HG02678 (cell line): Measurements from ENCODE around the gene ARMC10.
"Not testable (repeated sequence)": the region's sequence is repeated elsewhere in the genome, so short reads cannot be mapped to it uniquely, and the experiment has no call there.

Experiments used
- ATAC-seq: cut with Tn5 transposase; IDR thresholded peaks from one replicate; pipeline ENCODE4 v1.9.1; 2021; ENCODE audit warnings: mild to moderate bottlenecking, moderate library complexity; ENCODE audit not compliant: unreplicated experiment

The ARMC10 gene

DNA sequence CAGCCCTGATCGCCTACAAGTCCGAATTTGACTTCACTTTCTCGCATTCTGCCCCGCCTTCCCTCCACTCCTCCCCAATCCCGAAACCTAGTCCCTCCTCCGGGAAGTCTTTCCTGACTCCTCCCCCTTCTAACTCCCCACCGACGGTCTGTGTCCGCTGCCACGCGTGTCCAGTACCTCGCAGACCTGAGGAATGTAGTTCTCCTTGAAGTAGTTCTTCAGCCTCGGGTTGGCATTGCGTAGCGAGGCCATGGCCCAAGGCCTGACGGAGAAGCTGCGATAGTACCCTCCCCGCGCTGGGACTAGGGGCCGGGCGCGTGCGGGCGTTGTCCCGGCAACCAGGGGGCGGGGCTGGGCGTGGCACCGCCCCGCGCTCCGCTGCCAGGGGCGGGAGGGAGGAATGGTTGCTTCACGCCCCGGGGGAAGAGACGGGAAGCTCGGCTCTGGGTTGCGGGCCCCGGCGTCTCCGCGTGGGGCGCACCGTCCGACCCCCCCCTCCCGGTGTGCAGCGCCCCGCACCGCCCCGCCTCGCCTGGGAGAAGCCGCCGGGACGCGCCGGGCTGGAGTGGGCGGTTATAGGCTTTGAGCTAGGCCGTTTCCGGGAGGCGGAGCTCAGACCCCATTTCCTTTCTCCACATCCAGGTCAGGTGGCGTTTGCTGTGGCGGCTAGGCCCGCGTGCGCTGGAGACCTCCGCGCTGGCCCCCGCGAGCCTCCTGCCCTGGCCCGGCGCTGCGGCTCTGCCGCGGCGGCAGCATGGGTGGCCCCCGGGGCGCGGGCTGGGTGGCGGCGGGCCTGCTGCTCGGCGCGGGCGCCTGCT is at the start of gene ARMC10, which contains the start of gene FBXL13:
Gene ARMC10 (plus strand): TSS at position 622 of the 818 bp plus-strand sequence. CDS start 133 bp downstream, at position 755.
Gene FBXL13 (minus strand): TSS at position 278 of the 818 bp plus-strand sequence.
- peak; percentile 88 for ATAC-seq

DNA sequence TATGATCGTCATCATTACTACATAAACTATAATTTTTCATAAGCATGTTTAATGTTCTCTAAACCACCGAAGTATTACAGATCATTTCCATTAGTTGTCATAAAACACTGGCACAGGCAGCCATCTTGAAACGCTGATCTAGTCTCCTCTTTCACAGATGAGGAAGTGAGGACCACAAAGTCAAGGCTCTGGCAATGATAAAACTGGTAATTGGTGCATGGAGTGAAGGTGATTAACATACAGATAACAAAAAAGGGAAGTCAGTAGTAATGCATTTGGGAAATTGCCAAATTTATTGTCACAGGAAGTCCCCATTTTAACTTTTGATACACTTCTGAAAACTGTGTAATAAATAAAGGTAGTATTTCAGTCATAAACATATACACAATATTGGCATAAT is 49.6 kb upstream of the ARMC10 start:
- ATAC-seq: no peak

DNA sequence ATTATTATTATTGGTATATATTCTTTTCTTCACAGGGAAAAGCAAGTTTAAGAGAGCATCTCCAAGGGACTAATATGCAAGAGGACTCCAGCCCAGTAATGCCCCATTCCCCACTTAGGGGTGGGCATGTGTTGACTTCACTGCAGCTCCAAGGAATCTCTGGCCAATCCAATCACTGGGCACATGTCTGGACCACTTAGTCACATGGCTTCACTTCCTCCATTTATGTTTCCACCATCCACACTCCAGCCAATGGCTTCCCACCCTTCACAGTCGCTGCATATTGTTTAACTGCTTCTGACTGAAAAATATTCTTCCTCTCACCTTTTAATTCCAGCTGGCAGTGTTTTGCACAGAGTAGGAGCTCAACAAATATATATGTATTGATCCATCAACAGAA is 43.9 kb upstream of the ARMC10 start:
- ATAC-seq: no peak

DNA sequence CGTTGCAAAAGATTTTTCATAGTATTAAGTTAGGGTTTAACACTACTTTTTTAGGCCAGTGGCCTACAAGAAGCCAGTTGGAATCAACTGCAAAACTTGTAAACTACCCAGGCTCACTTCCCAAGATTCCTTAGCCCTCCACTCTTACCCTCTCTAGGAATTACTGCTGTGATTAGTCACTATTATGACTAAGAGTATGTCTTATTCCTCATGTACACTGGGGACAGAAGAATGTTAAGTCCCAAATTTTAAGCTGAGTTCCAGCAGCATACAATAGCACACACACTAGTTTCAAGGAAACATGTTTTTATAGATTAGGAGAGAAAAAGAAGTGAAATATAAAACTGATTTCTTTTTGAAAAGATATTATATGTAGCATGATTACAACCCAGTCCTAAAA is 43.2 kb upstream of the ARMC10 start:
- ATAC-seq: no peak

DNA sequence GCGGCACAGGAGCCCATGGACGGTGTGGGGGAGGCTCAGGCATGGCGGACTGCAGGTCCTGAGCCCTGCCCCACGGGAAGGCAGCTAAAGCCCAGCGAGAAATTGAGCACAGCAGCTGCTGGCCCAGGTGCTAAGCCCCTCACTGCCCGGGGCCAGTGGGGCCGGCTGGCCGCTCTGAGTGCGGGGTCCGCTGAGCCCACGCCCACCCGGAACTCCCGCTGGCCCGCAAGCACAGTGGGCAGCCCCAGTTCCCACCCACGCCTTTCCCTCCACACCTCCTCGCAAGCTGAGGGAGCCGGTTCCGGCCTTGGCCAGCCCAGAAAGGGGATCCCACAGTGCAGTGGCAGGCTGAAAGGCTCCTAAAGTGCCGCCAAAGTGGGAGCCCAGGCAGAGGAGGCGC is 40.6 kb upstream of the ARMC10 start:
- not testable (repeated sequence) for ATAC-seq

DNA sequence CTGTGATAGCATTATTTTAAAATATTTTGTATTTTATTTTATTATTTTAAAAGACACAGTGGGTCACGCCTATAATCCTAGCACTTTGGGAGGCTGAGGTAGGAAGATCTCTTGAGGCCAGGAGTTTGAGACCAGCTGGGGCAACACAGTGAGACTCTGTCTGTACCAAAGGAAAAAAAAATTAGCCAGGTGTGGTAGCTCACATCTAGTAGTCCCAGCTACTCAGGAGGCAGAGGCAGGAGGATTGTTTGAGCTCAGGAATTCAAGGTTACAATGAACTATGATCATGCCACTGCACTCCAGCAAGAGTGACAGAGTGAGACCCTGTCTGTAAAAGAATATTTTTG is 37.5 kb upstream of the ARMC10 start:
- no peak for ATAC-seq

DNA sequence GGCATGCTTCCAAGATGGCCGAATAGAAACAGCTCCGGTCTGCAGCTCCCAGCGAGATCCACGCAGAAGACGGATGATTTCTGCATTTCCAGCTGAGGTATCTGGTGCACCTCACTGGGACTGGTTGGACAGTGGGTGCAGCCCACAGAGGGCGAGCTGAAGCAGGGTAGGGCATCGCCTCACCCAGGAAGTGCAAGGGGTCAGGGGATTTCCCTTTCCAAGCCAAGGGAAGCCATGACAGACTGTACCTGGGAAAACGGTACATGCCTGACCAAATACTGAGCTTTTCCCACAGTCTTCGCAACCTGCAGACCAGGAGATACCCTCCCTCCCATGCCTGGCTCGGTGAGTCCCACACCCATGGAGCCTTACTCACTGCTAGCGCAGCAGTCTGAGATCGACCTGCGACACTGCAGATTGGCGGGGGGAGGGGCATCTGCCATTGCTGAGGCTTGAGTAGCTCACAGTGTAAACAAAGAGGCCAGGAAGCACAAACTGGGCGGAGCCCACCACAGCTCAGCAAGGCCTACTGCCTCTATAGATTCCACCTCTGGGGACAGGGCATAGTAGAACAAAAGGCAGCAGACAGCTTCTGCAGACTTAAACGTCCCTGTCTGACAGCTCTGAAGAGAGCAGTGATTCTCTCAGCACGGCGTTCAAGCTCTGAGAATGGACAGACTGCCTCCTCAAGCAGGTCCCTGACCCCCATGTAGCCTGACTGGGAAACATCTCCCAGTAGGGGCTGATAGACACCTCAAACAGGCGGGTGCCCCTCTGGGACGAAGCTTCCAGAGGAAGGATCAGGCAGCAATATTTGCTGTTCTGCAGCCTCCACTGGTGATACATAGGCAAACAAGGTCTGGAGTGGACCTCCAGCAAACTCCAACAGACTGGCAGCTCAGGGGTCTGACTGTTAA is 36.9 kb upstream of the ARMC10 start:
- not testable (repeated sequence) for ATAC-seq

DNA sequence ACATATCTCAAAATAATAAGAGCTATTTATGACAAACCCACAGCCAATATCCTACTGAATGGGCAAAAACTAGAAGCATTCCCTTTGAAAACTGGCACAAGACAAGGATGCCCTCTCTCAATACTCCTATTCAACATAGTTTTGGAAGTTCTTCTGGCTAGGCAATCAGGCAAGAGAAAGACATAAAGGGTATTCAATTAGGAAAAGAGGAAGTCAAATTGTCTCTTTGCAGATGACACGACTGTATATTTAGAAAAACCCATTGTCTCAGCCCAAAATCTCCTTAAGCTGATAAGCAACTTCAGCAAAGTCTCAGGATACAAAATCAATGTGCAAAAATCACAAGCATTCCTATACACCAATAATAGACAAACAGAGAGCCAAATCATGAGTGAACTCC is 33.1 kb upstream of the ARMC10 start:
- ATAC-seq: not testable (repeated sequence)

DNA sequence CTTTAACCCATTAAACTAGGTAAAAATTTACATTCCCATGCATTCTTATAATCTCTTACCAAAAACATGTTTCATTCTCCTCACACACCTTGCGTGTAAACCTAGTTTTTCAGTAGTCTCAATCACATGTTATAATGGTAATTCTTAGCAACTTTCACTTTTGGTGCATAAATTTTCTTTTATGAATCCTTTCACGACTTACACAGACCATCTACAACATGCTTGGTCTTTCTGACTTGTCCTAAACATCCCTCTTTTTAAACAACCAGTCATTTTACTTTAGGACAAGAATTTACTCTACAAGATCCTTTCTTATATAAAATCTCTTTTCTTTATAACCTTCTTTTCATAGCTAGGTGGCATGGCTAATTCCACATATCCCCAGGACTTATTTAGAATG is 26.1 kb upstream of the ARMC10 start:
- ATAC-seq: no peak

DNA sequence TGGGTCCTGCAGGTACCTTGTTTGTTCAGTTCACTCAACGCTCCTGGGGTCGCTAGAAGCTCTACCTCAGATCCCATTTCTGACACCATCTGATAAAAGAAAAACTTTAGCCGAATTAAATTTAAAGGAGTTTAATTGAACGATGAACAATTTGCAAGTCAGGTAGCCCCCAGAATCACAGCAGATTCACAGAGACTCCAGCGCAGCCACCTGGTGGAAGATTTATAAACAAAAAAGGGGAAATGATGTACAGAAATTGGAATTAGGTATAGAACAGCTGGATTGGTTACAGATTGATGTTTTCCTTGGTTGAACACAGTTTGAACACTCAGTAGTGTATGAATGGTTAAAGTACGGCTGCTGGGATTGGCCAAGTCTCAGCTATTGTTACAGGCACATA is 23.4 kb upstream of the ARMC10 start:
- no peak for ATAC-seq

DNA sequence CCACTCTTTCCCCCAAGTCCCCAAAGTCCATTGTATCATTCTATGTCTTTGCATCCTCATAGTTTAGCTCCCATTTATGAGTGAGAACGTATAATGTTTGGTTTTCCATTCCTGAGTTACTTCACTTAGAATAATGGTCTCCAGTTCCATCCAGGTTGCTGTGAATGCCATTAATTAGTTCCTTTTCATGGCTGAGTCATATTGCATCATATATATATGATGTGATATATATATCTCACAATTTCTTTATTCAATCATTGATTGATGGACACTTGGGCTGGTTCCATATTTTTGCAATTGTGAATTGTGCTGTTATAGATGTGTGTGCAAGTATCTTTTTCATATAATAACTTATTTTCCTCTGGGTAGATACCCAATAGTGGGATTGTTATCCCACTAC is 18.9 kb upstream of the ARMC10 start:
- not testable (repeated sequence) for ATAC-seq

DNA sequence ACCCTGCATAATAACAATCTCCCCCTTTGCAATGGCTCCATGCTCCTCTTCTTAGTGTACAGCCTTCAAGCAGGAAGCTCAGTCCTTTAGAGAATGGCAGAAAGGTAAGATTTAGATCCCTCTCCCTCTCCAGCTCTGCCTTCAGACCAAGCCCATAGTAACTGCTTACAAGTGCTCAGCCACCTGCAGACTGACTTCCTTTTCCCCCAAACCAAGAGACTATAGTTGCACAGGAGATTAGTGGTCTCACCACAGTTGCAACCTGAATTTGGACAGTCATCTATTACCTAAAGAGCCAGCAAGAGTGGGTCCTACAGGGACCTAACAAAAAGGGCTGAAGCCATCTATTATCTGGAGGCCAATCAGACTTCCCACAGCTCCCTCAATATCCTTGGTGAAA is 16.8 kb upstream of the ARMC10 start:
- ATAC-seq: no peak

DNA sequence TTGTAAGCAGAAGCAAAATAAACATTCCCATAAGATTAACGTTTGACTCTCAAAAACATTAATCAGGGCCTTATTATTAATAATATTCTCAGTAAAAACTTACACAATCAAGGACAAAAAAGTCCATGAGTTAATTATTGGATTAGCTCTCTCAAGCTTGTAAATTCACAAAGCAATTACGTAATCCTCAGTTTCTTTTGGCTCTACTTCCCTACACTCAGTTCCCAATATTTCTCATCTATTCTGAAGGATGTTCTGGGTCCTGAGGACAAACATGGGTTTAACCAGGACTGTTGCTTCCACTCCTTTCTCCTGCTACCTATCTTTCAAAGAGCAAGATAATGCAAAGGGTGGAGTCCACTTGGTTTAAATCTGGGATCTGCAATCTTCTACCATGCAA is 15.5 kb upstream of the ARMC10 start:
- ATAC-seq: no peak

DNA sequence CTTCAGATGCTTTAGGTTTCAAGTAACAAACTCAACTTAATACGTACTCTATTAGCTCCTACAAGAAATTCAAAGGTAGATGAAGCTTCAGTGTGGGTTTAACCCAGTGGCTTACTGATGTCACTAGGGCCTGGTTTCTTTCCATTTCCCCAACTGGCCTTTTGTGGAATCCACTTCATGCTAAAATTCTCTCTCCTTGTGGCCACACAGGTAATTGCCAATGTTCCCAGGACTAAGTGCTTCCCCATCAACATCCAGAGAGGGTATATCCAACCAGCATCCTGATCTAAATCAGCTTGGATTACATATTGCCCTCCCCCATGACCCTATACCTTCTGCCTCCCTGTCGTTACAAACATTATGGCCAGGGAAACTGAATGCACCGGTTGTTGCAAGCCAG is 11.0 kb upstream of the ARMC10 start:
- no peak for ATAC-seq

DNA sequence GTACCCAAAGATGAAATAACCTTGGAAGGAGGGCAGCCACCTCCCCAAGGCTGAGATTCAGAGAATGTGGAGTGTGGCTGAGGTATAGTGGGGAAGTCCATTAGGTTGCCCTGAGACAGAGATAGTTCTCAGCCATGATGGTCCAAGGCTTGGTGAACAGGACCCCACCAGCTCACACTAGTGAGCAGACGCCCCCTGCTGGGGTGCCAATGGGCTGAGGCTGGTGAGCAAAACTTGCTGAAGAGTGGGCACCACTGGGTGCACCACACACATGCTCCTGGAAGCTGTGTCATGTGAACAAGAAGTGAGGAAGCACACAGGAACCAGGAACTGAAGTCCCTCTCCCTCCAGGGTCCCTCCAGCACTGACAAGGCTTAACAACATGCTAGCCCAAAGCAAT is 9.3 kb upstream of the ARMC10 start:
- peak; percentile 69 for ATAC-seq

DNA sequence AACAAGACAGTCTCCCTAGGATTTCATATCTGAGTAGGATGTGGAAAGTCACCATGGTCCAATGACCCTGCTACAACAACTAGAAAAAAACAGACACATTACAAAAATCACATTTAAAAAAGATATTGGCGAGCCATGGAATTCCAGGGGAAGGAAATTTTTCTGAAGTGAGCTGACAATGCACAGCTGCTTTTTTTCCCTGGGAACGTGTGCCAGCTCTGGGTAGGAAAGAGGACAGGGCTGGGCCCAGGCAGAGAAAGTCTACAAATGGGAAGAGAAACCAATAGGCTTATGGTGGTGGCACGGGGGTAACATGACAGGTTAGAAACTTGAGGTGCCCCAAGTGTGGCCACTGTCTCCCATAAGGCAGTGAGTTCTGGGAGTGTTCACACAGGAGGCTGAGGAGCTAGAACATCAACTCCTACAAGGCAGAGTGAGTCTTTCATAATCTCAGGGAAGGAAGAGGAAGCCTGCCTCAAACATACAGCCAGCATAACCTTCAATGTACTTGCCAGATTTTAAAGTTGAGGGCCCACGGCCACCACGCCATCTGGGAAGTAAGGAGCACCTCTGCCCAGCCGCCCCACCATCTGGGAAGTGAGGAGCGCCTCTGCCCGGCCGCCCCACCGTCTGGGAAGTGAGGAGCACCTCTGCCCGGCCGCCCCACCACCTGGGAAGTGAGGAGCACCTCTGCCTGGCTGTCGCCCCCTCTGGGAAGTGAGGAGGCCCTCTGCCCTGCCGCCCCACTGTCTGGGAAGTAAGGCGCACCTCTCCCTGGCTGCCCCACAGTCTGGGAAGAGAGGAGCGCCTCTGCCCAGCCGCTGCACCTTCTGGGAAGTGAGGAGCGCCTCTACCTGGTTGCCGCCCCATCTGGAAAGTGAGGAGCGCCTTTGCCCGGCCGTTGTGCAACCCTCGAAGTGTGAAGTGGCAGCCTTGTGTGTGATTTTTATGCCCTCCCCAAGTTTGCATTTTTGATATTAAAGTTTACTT is 6.2 kb upstream of the ARMC10 start:
- ATAC-seq: no peak

DNA sequence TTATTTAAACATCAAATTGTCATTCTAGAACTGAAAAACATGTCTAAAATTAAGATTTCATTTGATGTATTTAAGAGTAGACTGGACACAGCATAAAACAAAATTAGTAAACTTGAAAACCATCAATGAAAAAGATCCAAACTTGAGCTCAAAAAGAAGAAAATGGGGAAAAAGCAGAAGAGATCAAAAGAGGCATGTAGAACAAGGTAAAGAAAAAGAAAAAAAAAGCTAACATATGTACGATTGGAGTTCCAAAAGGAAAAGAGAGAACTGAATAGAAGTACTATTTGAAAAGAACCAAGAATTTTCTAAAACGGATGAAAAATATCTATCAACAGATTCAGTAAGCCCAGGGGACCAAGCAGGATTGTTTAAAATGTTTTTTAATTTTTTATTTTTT is 3.9 kb upstream of the ARMC10 start:
- ATAC-seq: no peak

DNA sequence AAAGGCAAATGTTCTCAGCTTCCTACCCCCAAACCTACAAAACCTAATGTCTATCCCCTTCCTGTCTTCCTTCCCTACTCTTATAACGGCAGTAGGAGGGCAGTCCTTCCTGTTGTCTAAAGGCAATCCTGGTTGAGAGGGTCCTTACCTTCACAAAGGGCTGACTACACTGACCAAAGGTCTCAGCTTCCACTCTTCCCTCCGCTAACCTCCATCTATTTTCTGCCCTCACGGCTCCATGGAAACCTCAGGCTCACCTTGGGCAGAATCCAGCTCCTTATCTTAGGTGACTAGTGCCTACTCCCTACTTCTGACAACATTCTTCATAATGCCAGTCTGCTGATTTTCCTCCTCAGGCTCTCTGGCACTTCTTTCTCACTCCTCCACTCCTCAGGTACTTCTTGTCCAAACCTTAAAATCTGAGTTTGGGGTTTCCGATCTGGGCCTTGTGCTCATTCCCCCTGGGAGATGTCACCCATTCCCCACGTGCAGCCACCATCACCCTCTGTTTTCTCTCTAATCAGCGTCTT is 886 bp upstream of the ARMC10 start:
- no peak for ATAC-seq

DNA sequence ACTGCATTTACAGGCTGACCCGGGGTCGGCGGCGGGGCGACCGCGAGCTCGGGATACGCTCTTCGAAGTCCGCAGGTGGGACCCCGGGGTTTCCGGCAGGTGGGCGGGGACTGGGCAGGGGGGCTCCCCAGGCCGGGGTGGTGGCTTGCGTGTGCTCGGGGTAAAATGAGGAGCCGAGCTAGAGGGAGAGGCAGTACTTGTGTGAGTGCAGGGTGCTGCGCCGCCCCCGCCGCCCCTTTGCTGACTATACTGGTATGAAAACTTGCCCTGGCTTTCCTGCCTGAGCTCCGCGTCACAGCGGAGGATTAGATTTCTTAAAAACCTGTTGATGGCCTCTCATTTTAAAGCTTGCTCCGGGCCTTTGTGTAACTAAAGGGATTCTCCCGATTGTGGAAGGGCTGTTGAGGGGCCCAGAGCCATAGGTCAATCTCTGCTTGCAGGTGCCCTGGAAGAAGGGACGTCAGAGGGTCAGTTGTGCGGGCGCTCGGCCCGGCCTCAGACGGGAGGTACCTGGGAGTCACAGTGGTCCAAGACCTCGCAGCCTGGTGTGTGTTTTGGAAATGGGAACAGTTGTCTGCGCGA is 488 bp downstream of the ARMC10 start:
- peak; percentile 49 for ATAC-seq

DNA sequence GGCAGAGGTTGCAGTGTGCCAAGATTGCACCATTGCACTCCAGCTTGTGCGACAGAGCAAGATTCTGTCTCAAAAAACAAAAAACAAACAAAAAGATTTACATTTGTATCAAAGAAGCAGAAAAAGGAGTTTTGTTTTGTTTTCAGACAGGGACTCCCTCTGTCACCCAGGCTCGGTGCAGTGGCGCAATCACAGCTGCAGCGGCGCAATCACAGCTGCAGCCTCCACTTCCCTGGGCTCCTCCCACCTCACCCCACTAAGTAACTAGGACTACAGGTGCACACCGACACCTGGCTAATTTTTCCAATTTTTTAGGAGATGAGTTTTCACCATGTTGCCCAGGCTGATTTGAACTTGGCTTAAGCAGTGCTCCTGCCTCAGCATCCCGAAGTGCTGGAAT is 1.8 kb downstream of the ARMC10 start:
- no peak for ATAC-seq
